GM13977 (cell line): ENCODE data around the gene KIF5C.

Experiments used
- DNase-seq: peaks from one replicate; pipeline ENCODE4 v3.0.0; 2012; ENCODE audit warnings: low spot score
- in situ Hi-C: fragments of 300-500 bp; cut with MboI; formaldehyde crosslinking; loops from one replicate; pipeline ENCODE4 v1.12.0; 2022; ENCODE audit warnings: low sequenced_read_pairs, low pct_unique_long_range_greater_than_20kb, mixed read lengths, inconsistent platforms; ENCODE audit not compliant: unreplicated experiment
- TF ChIP-seq, protein P1 (sequence below): IDR thresholded peaks from 2 replicates; pipeline ENCODE4 v1.5.1; 2012; ENCODE audit warnings: mild to moderate bottlenecking, control low read depth; ENCODE audit not compliant: insufficient read depth; ENCODE audit errors: extremely low read depth, missing control alignments

Gene KIF5C

DNA sequence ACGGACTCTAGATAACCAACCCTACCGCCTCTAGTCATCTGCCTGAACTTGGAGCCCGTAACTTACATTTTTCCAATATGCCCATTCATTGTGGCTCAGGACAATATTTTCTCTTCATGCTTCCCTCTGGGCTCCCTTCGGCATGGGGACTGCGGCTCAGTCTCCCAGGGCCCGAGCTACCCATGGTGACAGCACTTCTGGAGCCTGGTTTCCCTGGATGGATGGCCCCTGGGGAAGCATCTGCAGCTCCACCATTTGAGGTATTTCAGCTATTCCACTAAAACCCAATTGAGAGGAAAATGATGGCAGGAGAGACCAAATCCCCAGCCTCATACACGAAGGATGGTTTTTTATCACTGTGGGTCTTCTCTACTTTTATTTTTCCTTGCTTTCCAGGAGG, 74.3 kb downstream of the KIF5C start:
- in situ Hi-C loops, result no loop called here
- DNase-seq, result no peak
- TF ChIP-seq, protein P1, sequence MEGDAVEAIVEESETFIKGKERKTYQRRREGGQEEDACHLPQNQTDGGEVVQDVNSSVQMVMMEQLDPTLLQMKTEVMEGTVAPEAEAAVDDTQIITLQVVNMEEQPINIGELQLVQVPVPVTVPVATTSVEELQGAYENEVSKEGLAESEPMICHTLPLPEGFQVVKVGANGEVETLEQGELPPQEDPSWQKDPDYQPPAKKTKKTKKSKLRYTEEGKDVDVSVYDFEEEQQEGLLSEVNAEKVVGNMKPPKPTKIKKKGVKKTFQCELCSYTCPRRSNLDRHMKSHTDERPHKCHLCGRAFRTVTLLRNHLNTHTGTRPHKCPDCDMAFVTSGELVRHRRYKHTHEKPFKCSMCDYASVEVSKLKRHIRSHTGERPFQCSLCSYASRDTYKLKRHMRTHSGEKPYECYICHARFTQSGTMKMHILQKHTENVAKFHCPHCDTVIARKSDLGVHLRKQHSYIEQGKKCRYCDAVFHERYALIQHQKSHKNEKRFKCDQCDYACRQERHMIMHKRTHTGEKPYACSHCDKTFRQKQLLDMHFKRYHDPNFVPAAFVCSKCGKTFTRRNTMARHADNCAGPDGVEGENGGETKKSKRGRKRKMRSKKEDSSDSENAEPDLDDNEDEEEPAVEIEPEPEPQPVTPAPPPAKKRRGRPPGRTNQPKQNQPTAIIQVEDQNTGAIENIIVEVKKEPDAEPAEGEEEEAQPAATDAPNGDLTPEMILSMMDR, result no peak

DNA sequence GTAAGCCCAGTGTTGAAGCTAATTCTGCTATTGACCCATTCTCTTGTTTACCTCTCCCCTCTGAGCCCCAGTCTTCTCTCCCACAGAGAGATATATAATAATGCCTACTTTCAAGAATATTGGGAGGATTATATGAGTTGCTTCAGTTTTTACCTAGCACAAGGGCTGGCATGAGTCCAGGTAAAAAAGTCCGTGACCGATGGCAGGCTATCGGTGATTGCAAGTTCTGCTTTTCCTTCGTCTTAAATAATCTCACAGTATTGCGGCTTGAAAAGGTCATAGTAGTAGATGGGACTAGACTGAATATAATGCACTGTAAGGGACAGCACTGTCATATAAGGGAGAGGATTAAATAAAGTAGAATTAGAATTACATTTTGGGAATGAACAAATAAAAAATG, 77.6 kb downstream of the KIF5C start:
- TF ChIP-seq, protein P1, result no peak
- no peak for DNase-seq
- in situ Hi-C loops, result no loop called here

DNA sequence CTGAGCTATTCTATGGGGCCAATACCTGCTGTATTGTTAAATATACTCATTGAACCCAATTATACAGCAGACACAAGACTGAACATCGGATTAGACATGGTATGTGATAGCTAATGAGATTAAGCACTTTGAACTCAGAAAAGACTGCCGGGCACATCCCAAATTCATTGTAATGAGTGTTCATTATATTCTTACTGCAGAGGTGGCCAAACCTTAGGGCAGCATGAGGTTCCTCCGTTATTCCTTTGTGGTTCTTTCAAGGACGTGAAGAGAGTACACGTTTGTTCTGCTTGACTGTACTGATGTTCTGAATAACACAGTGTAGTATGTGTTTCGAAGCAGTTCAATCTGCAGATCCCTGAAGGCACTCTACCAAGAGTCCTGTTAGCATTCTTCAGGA, 78.4 kb downstream of the KIF5C start:
- DNase-seq, result no peak
- TF ChIP-seq, protein P1, result no peak
- in situ Hi-C loops, result no loop called here

DNA sequence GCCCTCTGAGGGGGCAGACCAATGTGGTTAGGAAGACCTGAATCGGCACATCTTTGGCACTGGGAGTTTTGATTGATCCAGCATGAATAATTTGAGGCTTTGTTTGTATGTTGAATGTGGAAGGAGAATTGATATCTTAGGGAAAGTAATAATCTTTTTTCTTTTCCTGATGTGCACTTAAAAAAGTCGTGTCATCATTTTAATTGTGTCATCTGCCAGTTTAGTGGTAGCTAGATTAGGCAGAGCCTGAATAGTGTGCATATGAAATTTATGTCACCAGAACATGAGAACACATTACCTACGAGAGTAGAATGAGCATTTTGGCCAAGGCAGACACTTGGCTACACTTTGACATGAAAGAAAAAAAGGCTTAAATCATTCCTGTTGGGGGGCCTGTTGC, 79.5 kb downstream of the KIF5C start:
- DNase-seq, result no peak
- in situ Hi-C loops, result no loop called here
- TF ChIP-seq, protein P1, result no peak

DNA sequence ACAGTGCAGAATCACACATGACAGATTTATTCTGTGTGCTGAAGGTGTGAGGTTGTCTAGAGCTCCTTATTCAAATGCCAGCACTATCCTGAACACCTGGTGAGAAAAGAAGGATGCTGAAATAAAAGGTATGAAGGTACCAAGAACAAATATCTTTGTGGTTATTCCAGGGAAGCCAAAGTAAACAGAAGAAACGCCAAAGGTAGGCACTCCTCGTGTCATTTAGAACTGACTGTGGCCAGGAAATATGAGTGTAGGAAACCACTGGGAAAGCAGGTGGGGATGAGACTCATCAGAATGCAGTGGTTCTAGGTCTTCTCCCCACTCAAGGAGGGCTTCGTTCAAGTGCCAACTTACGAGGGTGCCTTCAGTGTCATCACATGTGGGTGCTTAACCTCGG, 80.8 kb downstream of the KIF5C start:
- in situ Hi-C loops, result no loop called here
- no peak for DNase-seq
- TF ChIP-seq, protein P1, result no peak

DNA sequence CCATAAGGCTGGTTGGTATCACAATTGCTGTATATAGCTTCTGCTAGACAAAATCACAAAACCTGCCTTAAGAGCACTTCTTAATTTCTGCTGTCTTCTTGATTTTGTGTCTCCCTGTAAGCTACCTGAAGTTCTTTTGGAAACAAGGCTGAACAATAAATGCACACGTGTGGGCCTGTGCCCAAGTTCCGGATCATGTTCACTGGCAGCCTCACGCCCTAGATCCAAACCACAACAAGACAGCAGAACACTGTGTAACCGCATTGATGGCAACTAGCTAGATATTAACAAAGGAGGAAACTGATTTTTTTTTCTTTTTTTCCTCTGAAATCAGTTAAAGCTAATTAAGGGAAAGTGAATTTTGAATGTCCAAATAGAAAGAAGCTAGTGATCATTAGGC, 82.0 kb downstream of the KIF5C start:
- TF ChIP-seq, protein P1, result no peak
- DNase-seq, result no peak
- in situ Hi-C loops, result no loop called here

DNA sequence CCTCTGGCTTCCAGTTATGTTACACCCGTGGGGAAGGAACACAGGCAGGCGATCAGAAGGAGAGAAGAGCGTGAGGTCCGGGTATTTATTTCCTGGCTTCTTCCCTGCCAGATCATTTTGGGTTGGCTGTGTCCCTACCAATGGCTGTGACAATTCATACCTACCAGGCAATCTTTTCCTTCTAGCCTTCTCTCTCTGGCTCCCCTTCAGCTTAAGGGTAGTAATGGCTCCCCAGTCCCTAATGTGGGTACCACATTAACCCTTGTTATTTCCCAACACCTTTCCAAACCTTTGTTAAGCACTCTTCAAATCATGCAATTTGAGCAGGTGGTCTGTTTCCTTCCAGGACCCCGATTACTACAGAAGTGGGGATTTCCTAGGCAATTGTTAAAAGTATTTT, 84.7 kb downstream of the KIF5C start:
- in situ Hi-C loops, result no loop called here
- TF ChIP-seq, protein P1, result no peak
- no peak for DNase-seq
